Measurements from ENCODE around the gene HEPACAM.

HEPACAM gene

DNA sequence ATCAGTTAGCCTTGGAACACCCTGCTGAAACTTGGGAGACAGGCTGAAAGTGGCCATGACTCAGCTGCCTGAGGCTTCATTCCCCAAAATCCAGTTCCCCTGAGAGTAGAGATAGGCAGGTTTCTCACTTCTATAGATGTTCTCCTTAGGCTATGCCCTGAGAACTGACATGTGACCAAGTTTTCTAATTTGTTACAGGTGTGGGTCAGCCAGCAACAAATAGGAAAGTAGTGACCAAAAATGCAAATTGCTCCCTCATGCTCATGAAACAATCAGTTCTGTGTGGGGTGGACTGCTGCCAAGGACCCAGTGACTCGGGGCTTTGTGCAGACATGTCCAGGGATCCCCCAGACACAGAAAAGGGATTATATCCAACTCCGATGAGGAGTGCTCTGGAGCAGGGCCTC lies 10.9 kb upstream of the HEPACAM start:
- POLR2A ChIA-PET: no interaction called here
- no peak for TF ChIP-seq L3MBTL2 (conservative IDR thresholded peaks at IDR 0.05)
- TF ChIP-seq HDGF (IDR thresholded peaks at IDR 0.05; ENCODE audit: borderline replicate concordance): no peak
- TF ChIP-seq, protein P1, sequence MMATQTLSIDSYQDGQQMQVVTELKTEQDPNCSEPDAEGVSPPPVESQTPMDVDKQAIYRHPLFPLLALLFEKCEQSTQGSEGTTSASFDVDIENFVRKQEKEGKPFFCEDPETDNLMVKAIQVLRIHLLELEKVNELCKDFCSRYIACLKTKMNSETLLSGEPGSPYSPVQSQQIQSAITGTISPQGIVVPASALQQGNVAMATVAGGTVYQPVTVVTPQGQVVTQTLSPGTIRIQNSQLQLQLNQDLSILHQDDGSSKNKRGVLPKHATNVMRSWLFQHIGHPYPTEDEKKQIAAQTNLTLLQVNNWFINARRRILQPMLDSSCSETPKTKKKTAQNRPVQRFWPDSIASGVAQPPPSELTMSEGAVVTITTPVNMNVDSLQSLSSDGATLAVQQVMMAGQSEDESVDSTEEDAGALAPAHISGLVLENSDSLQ (IDR thresholded peaks at IDR 0.05): no peak
- no peak for TF ChIP-seq LEF1 (IDR thresholded peaks at IDR 0.05; ENCODE audit: borderline replicate concordance)
- TF ChIP-seq SUZ12 (IDR thresholded peaks at IDR 0.05): no peak
- no peak for TF ChIP-seq FOXM1 (IDR thresholded peaks at IDR 0.05; ENCODE audit: borderline replicate concordance)
- CTCF ChIA-PET: no interaction called here
- DNase-seq (ENCODE audit: extremely low spot score): no peak

GRCh38 chr11:124945826-124946225 lies 10.0 kb upstream of the HEPACAM start:
- DNase-seq (ENCODE audit: extremely low spot score): no peak
- CTCF ChIA-PET: no interaction called here
- TF ChIP-seq FOXM1 (IDR thresholded peaks at IDR 0.05; ENCODE audit: borderline replicate concordance) (no peak), ELF4 (IDR thresholded peaks at IDR 0.05) (no peak), CTBP1 (IDR thresholded peaks at IDR 0.05; ENCODE audit: borderline replicate concordance) (no peak), SUZ12 (IDR thresholded peaks at IDR 0.05) (no peak), L3MBTL2 (conservative IDR thresholded peaks at IDR 0.05) (no peak), HDGF (IDR thresholded peaks at IDR 0.05; ENCODE audit: borderline replicate concordance) (no peak), ARNT (IDR thresholded peaks at IDR 0.05) (no peak), ZNF384 (IDR thresholded peaks at IDR 0.05) (no peak), SP1 (IDR thresholded peaks at IDR 0.05) (no peak), BHLHE40 (IDR thresholded peaks at IDR 0.05; ENCODE audit: borderline replicate concordance) (no peak), LEF1 (IDR thresholded peaks at IDR 0.05; ENCODE audit: borderline replicate concordance) (no peak), FOXK2 (IDR thresholded peaks at IDR 0.05) (no peak), NFRKB (IDR thresholded peaks at IDR 0.05) (no peak), FOXA1 (IDR thresholded peaks at IDR 0.05) (no peak), TARDBP (IDR thresholded peaks at IDR 0.05) (no peak)
- TF ChIP-seq, protein P1 (IDR thresholded peaks at IDR 0.05): no peak
- POLR2A ChIA-PET: no interaction called here

- CTCF ChIA-PET: no interaction called here
- POLR2A ChIA-PET: interaction anchor here (2.1 kb wide), 1 partner anchor 9 kb away, joined by 13 read pairs; the partner anchor contains the start of gene CCDC15
- TF ChIP-seq HDGF (IDR thresholded peaks at IDR 0.05; ENCODE audit: borderline replicate concordance): no peak
- TF ChIP-seq ARNT (IDR thresholded peaks at IDR 0.05): no peak
- no peak for TF ChIP-seq NFRKB (IDR thresholded peaks at IDR 0.05)
- TF ChIP-seq FOXM1 (IDR thresholded peaks at IDR 0.05; ENCODE audit: borderline replicate concordance): no peak
- no peak for TF ChIP-seq SUZ12 (IDR thresholded peaks at IDR 0.05)
- no peak for TF ChIP-seq LEF1 (IDR thresholded peaks at IDR 0.05; ENCODE audit: borderline replicate concordance)
- TF ChIP-seq ZNF384 (IDR thresholded peaks at IDR 0.05): no peak
- no peak for DNase-seq (ENCODE audit: extremely low spot score)
Measured at GRCh38 chr11:124944565-124944964, 8.7 kb upstream of the HEPACAM start.

DNA sequence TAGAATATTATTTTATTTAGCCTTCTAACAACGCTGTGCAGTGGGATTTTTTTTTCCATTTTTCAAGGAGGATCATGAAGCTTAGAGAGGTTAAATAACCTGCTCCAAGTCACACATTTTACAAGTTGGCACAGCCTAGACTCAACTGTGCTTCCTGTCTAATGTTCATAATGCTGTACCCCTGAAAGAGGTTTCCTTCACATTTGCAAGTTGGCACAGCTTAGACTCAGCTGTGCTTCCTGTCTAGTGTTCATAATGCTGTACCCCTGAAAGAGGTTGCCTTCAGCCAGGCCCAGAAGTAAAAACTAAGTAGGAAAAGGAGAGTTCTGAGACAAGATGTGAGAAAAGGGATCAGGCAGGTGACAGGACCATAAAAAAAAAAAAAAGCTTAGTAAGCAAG lies 7.9 kb upstream of the HEPACAM start:
- ChIA-PET CTCF (interaction anchor here (0.6 kb wide), 1 partner anchor 403 kb away, joined by 3 read pairs; no protein-coding TSS in a partner anchor), POLR2A (interaction anchor here (2.1 kb wide), 1 partner anchor 10 kb away, joined by 13 read pairs; the partner anchor contains the start of gene CCDC15)
- DNase-seq (ENCODE audit: extremely low spot score): no peak
- no peak for TF ChIP-seq SUZ12 (IDR thresholded peaks at IDR 0.05)
- no peak for TF ChIP-seq ZNF384 (IDR thresholded peaks at IDR 0.05)
- TF ChIP-seq TARDBP (IDR thresholded peaks at IDR 0.05): no peak
- TF ChIP-seq BHLHE40 (IDR thresholded peaks at IDR 0.05; ENCODE audit: borderline replicate concordance): no peak
- TF ChIP-seq, protein P1 (IDR thresholded peaks at IDR 0.05): no peak

- POLR2A ChIA-PET: interaction anchor here (0.8 to 2.1 kb wide), 2 partner anchors 10 to 67 kb away, joined by 3 to 13 read pairs; partner anchors contain the start of gene CCDC15
- CTCF ChIA-PET: no interaction called here
Measured at GRCh38 chr11:124943254-124943616, 7.4 kb upstream of the HEPACAM start.

More at GRCh38 chr11:124943254-124943616, 7.4 kb upstream of the HEPACAM start:
- no peak for DNase-seq (ENCODE audit: extremely low spot score)
- TF ChIP-seq SUZ12 (IDR thresholded peaks at IDR 0.05) (no peak), NFRKB (IDR thresholded peaks at IDR 0.05) (no peak), CTBP1 (IDR thresholded peaks at IDR 0.05; ENCODE audit: borderline replicate concordance) (no peak), L3MBTL2 (conservative IDR thresholded peaks at IDR 0.05) (no peak), FOXA1 (IDR thresholded peaks at IDR 0.05) (no peak), FOXM1 (IDR thresholded peaks at IDR 0.05; ENCODE audit: borderline replicate concordance) (no peak), ZNF384 (IDR thresholded peaks at IDR 0.05) (no peak), HDGF (IDR thresholded peaks at IDR 0.05; ENCODE audit: borderline replicate concordance) (no peak), SP1 (IDR thresholded peaks at IDR 0.05) (no peak), BHLHE40 (IDR thresholded peaks at IDR 0.05; ENCODE audit: borderline replicate concordance) (no peak), LEF1 (IDR thresholded peaks at IDR 0.05; ENCODE audit: borderline replicate concordance) (no peak), TARDBP (IDR thresholded peaks at IDR 0.05) (no peak), ARNT (IDR thresholded peaks at IDR 0.05) (no peak), ELF4 (IDR thresholded peaks at IDR 0.05) (no peak), FOXK2 (IDR thresholded peaks at IDR 0.05) (no peak)
- TF ChIP-seq, protein P1 (IDR thresholded peaks at IDR 0.05): no peak

Data from HEK293T (cell line).